HEK293 (cell line): Measurements from ENCODE around the gene TTLL12.

ENCODE experiments used
- CTCF ChIA-PET: fragments of 350-600 bp; formaldehyde crosslinking; extraction: SDS; loops from one replicate; lab custom pipeline; 2021; ENCODE audit warnings: antibody characterized with exemption; lab: Yijun Ruan, JAX
- POLR2A ChIA-PET: fragments of 300-600 bp; formaldehyde crosslinking; extraction: SDS; loops from one replicate; lab custom pipeline; 2020; ENCODE audit warnings: antibody characterized with exemption, inconsistent platforms; lab: Yijun Ruan, JAX
- H3K27ac ChIP-seq: fragments of 200-500 bp; sonication (Bioruptor generic); 2 replicates; pipeline ENCODE4 v1.5.1; 2014; ENCODE audit warnings: low read depth, low read length, control low read depth, inconsistent platforms; ENCODE audit errors: extremely low read depth
- H3K36me3 ChIP-seq, 2 experiments: fragments of 200-500 bp in 1 of 2; sonication (Bioruptor generic) in 1 of 2; 1 replicate in 1 of 2; 2 replicates in 1 of 2; pipeline ENCODE4 v1.5.1; 2014 to 2017; ENCODE audit warnings: inconsistent platforms in 2 of 2, low read length in 2 of 2; ENCODE audit not compliant: control insufficient read depth in 2 of 2, insufficient read depth in 1 of 2
- H3K4me1 ChIP-seq: fragments of 200-500 bp; sonication (Bioruptor generic); 2 replicates; pipeline ENCODE4 v1.5.1; 2014; ENCODE audit warnings: mild to moderate bottlenecking, low read length, inconsistent platforms; ENCODE audit not compliant: control insufficient read depth, insufficient read depth
- H3K4me3 ChIP-seq: 2 replicates; pipeline ENCODE4 v1.5.1; 2011; ENCODE audit warnings: low read depth, mild to moderate bottlenecking, control low read depth, low read length, moderate library complexity
- H3K9me3 ChIP-seq: fragments of 200-500 bp; sonication (Bioruptor generic); 2 replicates; pipeline ENCODE4 v1.5.1; 2014; ENCODE audit warnings: low read depth, low read length, inconsistent platforms; ENCODE audit not compliant: control insufficient read depth, insufficient read depth
- GLI2 ChIP-seq: fragments of 450-650 bp; formaldehyde crosslinking; IDR thresholded peaks from 2 replicates; pipeline ENCODE4; 2017; ENCODE audit warnings: missing biosample characterization, missing genetic modification characterization, low read depth, borderline replicate concordance
- IKZF3 ChIP-seq: fragments of 450-650 bp; IDR thresholded peaks from 2 replicates; pipeline ENCODE4 v1.5.0; 2018; ENCODE audit warnings: missing biosample characterization, mild to moderate bottlenecking, missing genetic modification characterization, moderate library complexity
- MEIS1 ChIP-seq: sonication (generic); formaldehyde crosslinking; IDR thresholded peaks from 2 replicates; pipeline ENCODE4 v1.8.1; 2022; ENCODE audit warnings: missing genetic modification reagents, mild to moderate bottlenecking, borderline replicate concordance
- OSR2 ChIP-seq: fragments of 450-650 bp; formaldehyde crosslinking; IDR thresholded peaks from 2 replicates; pipeline ENCODE4 v1.5.1; 2016; ENCODE audit warnings: missing biosample characterization, missing genetic modification characterization
- SP3 ChIP-seq: fragments of 450-650 bp; formaldehyde crosslinking; IDR thresholded peaks from 2 replicates; pipeline ENCODE4 v1.5.1; 2016; ENCODE audit warnings: missing biosample characterization, missing genetic modification characterization
- TCF7L2 ChIP-seq: IDR thresholded peaks from 2 replicates; pipeline ENCODE4 v1.6.1; 2011; ENCODE audit warnings: low read depth, mild to moderate bottlenecking, inconsistent platforms, low read length, moderate library complexity, borderline replicate concordance
- ZBTB20 ChIP-seq: fragments of 450-650 bp; formaldehyde crosslinking; IDR thresholded peaks from 2 replicates; pipeline ENCODE4 v1.5.1; 2016; ENCODE audit warnings: missing biosample characterization, missing genetic modification characterization
- ZNF112 ChIP-seq: fragments of 450-650 bp; formaldehyde crosslinking; IDR thresholded peaks from 2 replicates; pipeline ENCODE4 v1.5.0; 2017; ENCODE audit warnings: missing biosample characterization, missing genetic modification characterization
- ZNF184 ChIP-seq: fragments of 450-650 bp; IDR thresholded peaks from 2 replicates; pipeline ENCODE4 v1.5.1; 2018; ENCODE audit warnings: missing biosample characterization, mild to moderate bottlenecking, missing genetic modification characterization
- ZNF2 ChIP-seq: fragments of 450-650 bp; formaldehyde crosslinking; IDR thresholded peaks from 2 replicates; pipeline ENCODE4 v1.5.1; 2016; ENCODE audit warnings: missing biosample characterization, missing genetic modification characterization
- ZNF239 ChIP-seq: fragments of 450-650 bp; formaldehyde crosslinking; IDR thresholded peaks from 2 replicates; pipeline ENCODE4 v1.5.1; 2016; ENCODE audit warnings: missing biosample characterization, missing genetic modification characterization
- ZNF302 ChIP-seq: fragments of 450-650 bp; formaldehyde crosslinking; IDR thresholded peaks from 2 replicates; pipeline ENCODE4 v1.5.1; 2016; ENCODE audit warnings: missing biosample characterization, missing genetic modification characterization, low read depth
- ZNF366 ChIP-seq: fragments of 450-650 bp; formaldehyde crosslinking; conservative IDR thresholded peaks from 2 replicates; pipeline ENCODE4 v1.5.1; 2016; ENCODE audit warnings: missing biosample characterization, missing genetic modification characterization
- ZNF391 ChIP-seq: fragments of 450-650 bp; formaldehyde crosslinking; IDR thresholded peaks from 2 replicates; pipeline ENCODE4 v1.5.1; 2016; ENCODE audit warnings: low read depth, missing biosample characterization, missing genetic modification characterization, borderline replicate concordance
- ZNF404 ChIP-seq: fragments of 450-650 bp; formaldehyde crosslinking; IDR thresholded peaks from 2 replicates; pipeline ENCODE4 v1.5.1; 2017; ENCODE audit warnings: missing biosample characterization, missing genetic modification characterization
- ZNF521 ChIP-seq: fragments of 450-650 bp; formaldehyde crosslinking; IDR thresholded peaks from 2 replicates; pipeline ENCODE4 v1.5.1; 2017; ENCODE audit warnings: missing biosample characterization, mild to moderate bottlenecking, missing genetic modification characterization
- ZNF548 ChIP-seq: fragments of 450-650 bp; formaldehyde crosslinking; IDR thresholded peaks from 2 replicates; pipeline ENCODE4 v1.5.1; 2016; ENCODE audit warnings: missing biosample characterization, missing genetic modification characterization
- ZNF558 ChIP-seq: fragments of 450-650 bp; formaldehyde crosslinking; IDR thresholded peaks from 2 replicates; pipeline ENCODE4 v1.5.1; 2016; ENCODE audit warnings: missing biosample characterization, missing genetic modification characterization
- ZNF624 ChIP-seq: fragments of 450-650 bp; formaldehyde crosslinking; IDR thresholded peaks from 2 replicates; pipeline ENCODE4 v1.5.1; 2017; ENCODE audit warnings: missing biosample characterization, missing genetic modification characterization
- ZNF660 ChIP-seq: fragments of 450-650 bp; IDR thresholded peaks from 2 replicates; pipeline ENCODE4 v1.5.1; 2018; ENCODE audit warnings: missing biosample characterization, mild to moderate bottlenecking, missing genetic modification characterization
- ZNF792 ChIP-seq: fragments of 450-650 bp; formaldehyde crosslinking; IDR thresholded peaks from 2 replicates; pipeline ENCODE4 v1.5.1; 2016; ENCODE audit warnings: missing biosample characterization, missing genetic modification characterization
- TF ChIP-seq, protein P1 (sequence below): fragments of 450-650 bp; formaldehyde crosslinking; IDR thresholded peaks from 2 replicates; pipeline ENCODE4 v1.5.1; 2016; ENCODE audit warnings: missing biosample characterization, missing genetic modification characterization
- TF ChIP-seq, protein P2 (sequence below): fragments of 450-650 bp; formaldehyde crosslinking; IDR thresholded peaks from 2 replicates; pipeline ENCODE4 v1.5.1; 2017; ENCODE audit warnings: missing biosample characterization, mild to moderate bottlenecking, missing genetic modification characterization, moderate library complexity

Gene TTLL12

DNA sequence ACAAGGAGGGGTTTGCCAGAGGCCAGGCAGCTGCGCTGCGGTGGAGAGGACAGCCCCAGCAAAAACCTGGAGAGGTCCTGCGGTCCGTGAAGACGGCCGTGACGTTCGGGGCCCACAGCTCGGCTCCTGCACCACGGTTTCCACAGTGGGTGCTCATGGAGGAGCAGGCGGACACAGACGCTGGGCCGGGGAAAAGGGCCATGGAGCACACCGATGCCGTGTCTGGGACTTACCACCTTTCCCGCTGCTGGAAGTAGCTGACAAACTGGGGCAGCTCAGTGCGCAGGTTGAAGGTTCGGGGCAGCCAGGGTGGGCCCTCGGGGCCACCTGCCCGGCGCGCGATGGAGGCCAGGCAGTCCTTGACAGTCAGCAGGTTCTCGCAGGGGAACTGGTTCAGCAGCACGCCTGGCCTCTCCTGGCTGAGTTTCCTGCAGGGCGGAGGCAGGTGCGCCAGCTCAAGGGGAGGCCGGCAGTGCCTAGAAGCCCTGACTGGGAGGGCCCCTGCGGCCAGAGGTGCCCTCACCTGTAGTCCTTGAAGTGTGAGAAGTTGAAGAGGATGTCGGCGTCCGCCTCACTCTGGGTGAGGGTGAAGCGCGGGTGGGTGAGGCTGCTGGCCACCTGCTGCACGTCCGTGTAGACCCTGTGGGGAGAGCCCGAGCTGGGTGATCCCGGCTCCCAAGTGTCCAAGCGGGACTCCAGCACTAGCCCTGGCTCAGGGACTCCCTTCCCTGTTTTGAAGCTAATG is 12.8 kb downstream of the TTLL12 start:
- Histone ChIP-seq H3K36me3 (peaks cover 35 to 90% of the 10 kb centered on the region in 2 experiments; a peak in 2 of 3 replicates), H3K4me1 (no peaks in the 10 kb centered on the region), H3K9me3 (no peaks in the 10 kb centered on the region)
- POLR2A ChIA-PET: no interaction called here
- no peak for TF ChIP-seq ZNF792 (tag by site-specific recombination)
- no peak for TF ChIP-seq TCF7L2
- no peak for TF ChIP-seq MEIS1
- no peak for TF ChIP-seq ZNF558 (tag by site-specific recombination)
- no peak for TF ChIP-seq ZNF366
- TF ChIP-seq ZNF624 (tag by site-specific recombination): no peak
- no peak for TF ChIP-seq ZNF302 (tag by site-specific recombination)
- no peak for TF ChIP-seq ZNF391 (tag by site-specific recombination)
- TF ChIP-seq, all 188 proteins: peak for 0
- CTCF ChIA-PET: interaction anchor here (0.5 kb wide), 1 partner anchor 83 kb away, joined by 3 read pairs; no protein-coding TSS in a partner anchor
- Histone ChIP-seq H3K4me3 (no peak overlapping the region), H3K27ac (no peak overlapping the region)

DNA sequence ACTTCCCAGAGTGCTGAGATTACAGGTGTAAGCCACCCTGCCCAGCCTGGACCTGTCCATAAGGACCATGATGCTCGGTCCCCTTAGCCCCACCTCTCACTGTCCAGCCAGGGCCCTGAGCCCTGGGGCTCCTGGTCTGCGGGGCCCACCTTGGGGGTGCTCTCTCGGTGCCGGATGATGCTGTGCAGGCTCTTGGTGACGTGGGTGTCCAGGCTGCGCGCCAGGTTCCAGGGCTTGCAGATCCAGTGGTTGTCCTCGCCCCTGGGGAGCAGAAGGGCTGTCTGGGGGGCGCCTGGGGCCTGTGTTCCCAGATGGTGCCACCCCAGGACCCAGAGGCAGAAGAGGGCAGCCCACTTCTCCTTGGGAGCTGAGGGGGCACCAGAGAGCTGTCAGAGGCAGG is 13.4 kb downstream of the TTLL12 start:
- Histone ChIP-seq H3K27ac (no peak overlapping the region), H3K4me1 (no peaks in the 10 kb centered on the region), H3K4me3 (no peak overlapping the region), H3K9me3 (no peaks in the 10 kb centered on the region), H3K36me3 (peaks cover 33 to 90% of the 10 kb centered on the region in 2 experiments; a peak in 2 of 3 replicates)
- CTCF ChIA-PET: interaction anchor here (0.5 kb wide), 1 partner anchor 84 kb away, joined by 3 read pairs; no protein-coding TSS in a partner anchor
- no peak for TF ChIP-seq ZNF2 (tag by site-specific recombination)
- no peak for TF ChIP-seq IKZF3 (tag by site-specific recombination)
- no peak for TF ChIP-seq ZBTB20 (tag by site-specific recombination)
- TF ChIP-seq ZNF239 (tag by site-specific recombination): no peak
- no peak for TF ChIP-seq OSR2 (tag by site-specific recombination)
- TF ChIP-seq ZNF302 (tag by site-specific recombination): no peak
- TF ChIP-seq ZNF184 (tag by site-specific recombination): no peak
- TF ChIP-seq ZNF112 (tag by site-specific recombination): no peak
- TF ChIP-seq, protein P1, sequence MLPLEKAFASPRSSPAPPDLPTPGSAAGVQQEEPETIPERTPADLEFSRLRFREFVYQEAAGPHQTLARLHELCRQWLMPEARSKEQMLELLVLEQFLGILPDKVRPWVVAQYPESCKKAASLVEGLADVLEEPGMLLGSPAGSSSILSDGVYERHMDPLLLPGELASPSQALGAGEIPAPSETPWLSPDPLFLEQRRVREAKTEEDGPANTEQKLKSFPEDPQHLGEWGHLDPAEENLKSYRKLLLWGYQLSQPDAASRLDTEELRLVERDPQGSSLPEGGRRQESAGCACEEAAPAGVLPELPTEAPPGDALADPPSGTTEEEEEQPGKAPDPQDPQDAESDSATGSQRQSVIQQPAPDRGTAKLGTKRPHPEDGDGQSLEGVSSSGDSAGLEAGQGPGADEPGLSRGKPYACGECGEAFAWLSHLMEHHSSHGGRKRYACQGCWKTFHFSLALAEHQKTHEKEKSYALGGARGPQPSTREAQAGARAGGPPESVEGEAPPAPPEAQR (tag by site-specific recombination): no peak
- no peak for TF ChIP-seq GLI2 (tag by site-specific recombination)
- TF ChIP-seq ZNF660: no peak
- TF ChIP-seq ZNF548 (tag by site-specific recombination): no peak
- TF ChIP-seq ZNF521 (tag by site-specific recombination): no peak
- no peak for TF ChIP-seq SP3 (tag by site-specific recombination)
- TF ChIP-seq, protein P2, sequence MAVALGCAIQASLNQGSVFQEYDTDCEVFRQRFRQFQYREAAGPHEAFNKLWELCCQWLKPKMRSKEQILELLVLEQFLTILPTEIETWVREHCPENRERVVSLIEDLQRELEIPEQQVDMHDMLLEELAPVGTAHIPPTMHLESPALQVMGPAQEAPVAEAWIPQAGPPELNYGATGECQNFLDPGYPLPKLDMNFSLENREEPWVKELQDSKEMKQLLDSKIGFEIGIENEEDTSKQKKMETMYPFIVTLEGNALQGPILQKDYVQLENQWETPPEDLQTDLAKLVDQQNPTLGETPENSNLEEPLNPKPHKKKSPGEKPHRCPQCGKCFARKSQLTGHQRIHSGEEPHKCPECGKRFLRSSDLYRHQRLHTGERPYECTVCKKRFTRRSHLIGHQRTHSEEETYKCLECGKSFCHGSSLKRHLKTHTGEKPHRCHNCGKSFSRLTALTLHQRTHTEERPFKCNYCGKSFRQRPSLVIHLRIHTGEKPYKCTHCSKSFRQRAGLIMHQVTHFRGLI: no peak
- TF ChIP-seq ZNF404 (tag by site-specific recombination): no peak
- POLR2A ChIA-PET: interaction anchor here (1.4 kb wide), 1 partner anchor 14 kb away, joined by 3 read pairs; no protein-coding TSS in a partner anchor
